Uterus (tissue), 2 donors: ENCODE measurements around the gene PTPRE.

Experiments used
- POLR2A ChIP-seq, 2 donors: fragments of 450-650 bp; IDR thresholded peaks; one replicate each; pipeline ENCODE4 v1.6.1; 2016; ENCODE audit warnings: antibody characterized with exemption in 2 of 2, mild to moderate bottlenecking in 1 of 2, moderate library complexity in 1 of 2
- TF ChIP-seq, protein P1 (sequence below), 4 experiments: fragments of 200-600 bp in 2 of 4; fragments of 450-650 bp in 2 of 4; sonication (generic) in 2 of 4; IDR thresholded peaks; one replicate each; pipeline ENCODE4 v1.5.1; 2016 to 2019; ENCODE audit warnings: antibody characterized with exemption in 4 of 4, mild to moderate bottlenecking in 2 of 4, moderate library complexity in 1 of 4

DNA sequence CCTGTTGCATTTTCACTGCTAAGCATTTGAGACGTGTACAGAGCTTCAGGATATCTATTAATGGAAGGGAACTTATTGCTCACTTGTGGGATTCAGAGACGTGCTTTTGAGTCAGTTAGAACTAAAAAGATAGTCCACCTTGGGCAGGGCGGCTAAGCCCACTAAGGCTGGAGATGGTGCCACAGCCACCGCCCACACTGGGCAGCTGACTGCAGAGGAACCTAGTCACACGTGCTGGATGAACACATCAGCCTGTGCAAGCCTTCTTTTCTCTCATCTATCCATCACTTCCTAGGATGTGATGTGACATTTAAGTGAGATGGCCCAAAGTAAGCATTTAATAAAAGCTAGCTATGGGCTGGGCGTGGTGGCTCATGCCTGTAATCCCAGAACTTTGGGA is 78.0 kb downstream of the PTPRE start:
- TF ChIP-seq, protein P1, sequence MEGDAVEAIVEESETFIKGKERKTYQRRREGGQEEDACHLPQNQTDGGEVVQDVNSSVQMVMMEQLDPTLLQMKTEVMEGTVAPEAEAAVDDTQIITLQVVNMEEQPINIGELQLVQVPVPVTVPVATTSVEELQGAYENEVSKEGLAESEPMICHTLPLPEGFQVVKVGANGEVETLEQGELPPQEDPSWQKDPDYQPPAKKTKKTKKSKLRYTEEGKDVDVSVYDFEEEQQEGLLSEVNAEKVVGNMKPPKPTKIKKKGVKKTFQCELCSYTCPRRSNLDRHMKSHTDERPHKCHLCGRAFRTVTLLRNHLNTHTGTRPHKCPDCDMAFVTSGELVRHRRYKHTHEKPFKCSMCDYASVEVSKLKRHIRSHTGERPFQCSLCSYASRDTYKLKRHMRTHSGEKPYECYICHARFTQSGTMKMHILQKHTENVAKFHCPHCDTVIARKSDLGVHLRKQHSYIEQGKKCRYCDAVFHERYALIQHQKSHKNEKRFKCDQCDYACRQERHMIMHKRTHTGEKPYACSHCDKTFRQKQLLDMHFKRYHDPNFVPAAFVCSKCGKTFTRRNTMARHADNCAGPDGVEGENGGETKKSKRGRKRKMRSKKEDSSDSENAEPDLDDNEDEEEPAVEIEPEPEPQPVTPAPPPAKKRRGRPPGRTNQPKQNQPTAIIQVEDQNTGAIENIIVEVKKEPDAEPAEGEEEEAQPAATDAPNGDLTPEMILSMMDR (IDR thresholded peaks at IDR 0.05), result no peak
- no peak for TF ChIP-seq POLR2A (IDR thresholded peaks at IDR 0.05)
